Activated naive CD8-positive, alpha-beta T cell treated with anti-CD3 and anti-CD28 coated beads for 36 hours (primary cell): Measurements from ENCODE around the gene PHIP. TPM values are rescaled to one million over a fixed set of nuclear protein-coding genes. Genes with fewer than 3 reads are reported as not detected.
A peak's percentile ranks its signal among the peaks of the same experiment; 100 is the strongest.
"Not testable (repeated sequence)": the region's sequence is repeated elsewhere in the genome, so short reads cannot be mapped to it uniquely, and the experiment has no call there.

Experiments
- DNase-seq: peaks from one replicate; pipeline ENCODE4 v3.0.0; 2021
- H3K27ac Mint-ChIP-seq: one replicate; pipeline ENCODE4 v1.8.0; 2022; ENCODE audit warnings: mild to moderate bottlenecking, moderate library complexity, mixed read lengths
- H3K27me3 Mint-ChIP-seq: one replicate; pipeline ENCODE4 v1.8.0; 2022; ENCODE audit warnings: mild to moderate bottlenecking, mixed read lengths
- H3K36me3 Mint-ChIP-seq: one replicate; pipeline ENCODE4 v1.8.0; 2021; ENCODE audit warnings: mild to moderate bottlenecking, mixed read lengths
- H3K4me1 Mint-ChIP-seq: one replicate; pipeline ENCODE4 v1.8.0; 2021; ENCODE audit warnings: mixed read lengths
- H3K4me3 Mint-ChIP-seq: one replicate; pipeline ENCODE4 v1.8.0; 2022; ENCODE audit warnings: mild to moderate bottlenecking, moderate library complexity, mixed read lengths
- H3K9me3 Mint-ChIP-seq: one replicate; pipeline ENCODE4 v1.8.0; 2022; ENCODE audit warnings: mixed read lengths
- total RNA-seq, 2 experiments: library from RNA; stranded (reverse); gene quantifications; one replicate each; pipeline ENCODE4 v1.2.3, GENCODE V29; 2021

PHIP gene
- 10 to 100 TPM; 20.9 to 21.6 TPM for total RNA-seq

DNA sequence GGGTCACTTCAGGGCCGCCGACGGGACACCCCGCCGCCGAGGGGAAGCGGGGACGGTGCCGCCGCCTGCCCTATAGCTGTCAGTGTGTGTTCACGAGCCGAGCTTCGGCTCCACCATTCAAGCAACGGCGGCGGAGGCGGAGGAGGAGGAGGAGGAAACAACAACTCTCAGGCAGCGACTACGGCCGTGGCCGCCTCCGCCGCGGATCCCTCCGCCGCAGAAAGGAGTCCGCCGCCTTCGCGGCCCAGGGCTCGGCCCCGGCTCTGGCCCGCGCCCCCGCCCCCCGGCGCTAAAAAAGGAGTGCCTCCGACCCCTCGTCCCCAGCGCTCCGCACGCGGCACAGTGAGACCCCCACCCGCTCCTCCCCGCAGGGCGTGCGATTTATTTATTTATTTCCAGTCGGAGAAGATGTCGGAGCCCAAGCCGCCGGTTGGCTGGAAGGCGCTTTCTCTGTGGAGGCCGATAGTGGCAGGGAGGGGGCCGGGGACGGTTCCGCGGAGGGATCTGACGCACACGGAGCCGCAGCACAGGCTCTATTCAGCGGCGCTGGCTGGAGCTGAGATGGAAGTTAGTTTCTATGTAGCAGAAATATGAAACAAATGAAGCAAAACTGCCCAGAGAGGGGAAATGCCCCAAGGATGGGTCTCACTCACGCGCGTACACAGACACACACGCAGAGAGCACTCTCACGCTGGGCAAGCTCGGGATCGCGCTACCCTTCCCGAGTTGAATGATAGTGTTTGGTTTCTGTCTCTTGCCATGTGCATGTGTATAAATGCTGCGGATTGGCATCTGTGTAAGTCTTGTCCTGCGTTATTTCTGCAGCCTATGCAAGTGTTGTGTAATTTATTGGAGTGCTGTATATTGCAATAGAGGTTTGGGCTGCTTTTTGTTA lies at the start of gene PHIP:
Gene PHIP, minus strand, starts transcription at position 180 of the 895 bp plus-strand sequence. CDS start 186 bp downstream, outside the sequence.
- Mint-ChIP-seq H3K36me3 (peaks cover 22% of the 10 kb centered on the region), H3K27me3 (peaks cover 20% of the 10 kb centered on the region), H3K4me3 (peak within 1 kb of the TSS; percentile 91), H3K9me3 (no peaks in the 10 kb centered on the region), H3K4me1 (peaks cover 27% of the 10 kb centered on the region), H3K27ac (peak within 1 kb of the TSS; percentile 96)
- peak; percentile 90 for DNase-seq

DNA sequence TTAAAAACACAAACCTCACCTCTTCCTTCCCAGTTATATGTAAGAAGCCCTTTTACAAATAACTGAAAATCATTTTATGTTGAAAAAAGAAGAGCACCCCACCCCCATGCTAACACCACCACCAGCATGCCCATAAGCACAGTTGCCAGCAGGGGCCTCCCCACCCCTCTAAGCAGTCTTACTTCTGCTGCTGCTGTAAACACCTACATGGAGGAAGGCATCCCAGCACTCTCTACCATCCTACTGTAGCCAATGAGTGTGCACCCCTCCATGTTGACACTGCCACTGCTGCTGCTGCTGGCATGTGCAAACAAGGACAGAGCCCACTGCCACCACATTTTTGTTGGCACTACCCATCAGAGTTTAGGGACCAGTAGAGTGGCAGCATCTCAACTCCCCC lies 49.6 kb upstream of the PHIP start:
- no peaks in the 10 kb centered on the region for H3K4me1 Mint-ChIP-seq
- peaks cover 10% of the 10 kb centered on the region for H3K27me3 Mint-ChIP-seq
- peaks cover 4% of the 10 kb centered on the region for H3K9me3 Mint-ChIP-seq
- H3K27ac Mint-ChIP-seq, result no peak overlapping the region
- no peak for DNase-seq
- H3K4me3 Mint-ChIP-seq, result no peak overlapping the region
- H3K36me3 Mint-ChIP-seq, result no peaks in the 10 kb centered on the region

DNA sequence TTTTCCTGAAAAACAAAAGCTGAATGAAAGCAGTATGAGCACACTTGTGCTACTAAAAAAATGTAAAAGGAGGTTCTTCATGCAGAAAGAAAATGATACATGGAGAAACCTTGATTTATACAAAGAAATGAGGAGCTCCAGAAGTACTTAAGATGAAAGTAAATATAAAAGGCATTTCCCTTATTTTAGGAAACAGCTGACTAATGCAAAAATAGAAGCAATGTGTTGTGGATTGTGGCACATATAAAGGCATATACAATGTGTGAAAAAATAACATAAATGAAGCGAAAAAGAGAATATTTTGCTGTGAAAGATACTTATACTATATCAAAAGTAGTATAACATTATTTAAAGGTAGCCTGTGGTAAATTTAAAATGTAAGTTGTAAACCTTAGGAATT lies 41.2 kb upstream of the PHIP start:
- Mint-ChIP-seq H3K4me3 (no peak overlapping the region), H3K27ac (no peak overlapping the region), H3K27me3 (peaks cover 10% of the 10 kb centered on the region), H3K4me1 (no peaks in the 10 kb centered on the region), H3K9me3 (peaks cover 3% of the 10 kb centered on the region), H3K36me3 (no peaks in the 10 kb centered on the region)
- no peak for DNase-seq

DNA sequence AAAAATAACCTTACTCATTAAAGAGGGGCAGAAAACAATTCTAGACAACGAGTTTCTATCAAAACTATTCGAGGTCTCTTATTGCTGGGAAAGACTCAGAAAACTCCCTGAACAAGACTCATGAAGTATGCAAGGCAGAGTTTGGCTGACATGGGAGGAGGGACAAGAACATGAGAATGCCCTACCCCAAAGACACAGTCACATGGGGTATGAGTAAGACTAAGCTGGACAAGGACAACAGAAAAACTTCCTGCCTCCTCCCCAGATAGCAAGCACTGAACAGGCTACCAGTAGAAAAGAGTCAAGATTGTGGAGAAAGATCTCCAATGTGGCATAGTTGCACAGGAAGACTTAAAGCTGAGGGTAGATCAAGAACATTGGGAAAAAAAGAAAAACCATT lies 39.7 kb upstream of the PHIP start:
- H3K27ac Mint-ChIP-seq, result no peak overlapping the region
- no peak for DNase-seq
- no peaks in the 10 kb centered on the region for H3K9me3 Mint-ChIP-seq
- no peak overlapping the region for H3K4me3 Mint-ChIP-seq
- no peaks in the 10 kb centered on the region for H3K36me3 Mint-ChIP-seq
- peaks cover 10% of the 10 kb centered on the region for H3K27me3 Mint-ChIP-seq
- H3K4me1 Mint-ChIP-seq, result no peaks in the 10 kb centered on the region

DNA sequence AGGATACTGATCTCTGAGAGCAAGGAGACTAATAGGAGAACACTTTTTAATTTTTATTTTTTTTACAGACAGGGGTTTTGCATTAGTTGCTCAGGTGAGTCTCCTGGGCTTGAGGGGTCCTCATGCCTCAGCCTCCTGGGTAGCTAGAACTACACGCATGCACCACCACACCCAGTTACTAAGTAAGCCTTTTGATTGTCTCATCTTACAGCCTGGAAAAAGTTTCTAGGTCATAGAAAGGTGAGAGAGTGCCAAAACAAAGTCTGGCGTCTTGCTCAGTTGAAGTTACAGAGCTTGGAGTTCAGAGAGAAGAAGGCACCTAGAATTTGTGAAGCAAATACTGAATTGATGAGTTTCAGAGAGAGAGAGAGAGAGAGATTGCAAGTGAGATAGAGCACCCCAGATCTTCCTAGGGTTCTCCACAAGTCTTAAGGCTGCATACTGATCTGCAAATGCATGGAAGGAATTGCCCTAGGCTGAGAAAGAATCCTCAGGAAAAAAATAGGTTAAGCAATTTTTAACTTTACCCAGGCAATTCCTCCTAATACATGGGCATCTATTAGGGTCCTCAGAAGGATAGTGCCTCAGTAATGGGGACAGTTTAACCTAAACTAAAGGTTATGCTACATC lies 37.6 kb upstream of the PHIP start:
- no peaks in the 10 kb centered on the region for H3K4me1 Mint-ChIP-seq
- no peaks in the 10 kb centered on the region for H3K9me3 Mint-ChIP-seq
- no peak overlapping the region for H3K27ac Mint-ChIP-seq
- H3K4me3 Mint-ChIP-seq, result no peak overlapping the region
- peaks cover 10% of the 10 kb centered on the region for H3K27me3 Mint-ChIP-seq
- no peaks in the 10 kb centered on the region for H3K36me3 Mint-ChIP-seq
- no peak for DNase-seq

DNA sequence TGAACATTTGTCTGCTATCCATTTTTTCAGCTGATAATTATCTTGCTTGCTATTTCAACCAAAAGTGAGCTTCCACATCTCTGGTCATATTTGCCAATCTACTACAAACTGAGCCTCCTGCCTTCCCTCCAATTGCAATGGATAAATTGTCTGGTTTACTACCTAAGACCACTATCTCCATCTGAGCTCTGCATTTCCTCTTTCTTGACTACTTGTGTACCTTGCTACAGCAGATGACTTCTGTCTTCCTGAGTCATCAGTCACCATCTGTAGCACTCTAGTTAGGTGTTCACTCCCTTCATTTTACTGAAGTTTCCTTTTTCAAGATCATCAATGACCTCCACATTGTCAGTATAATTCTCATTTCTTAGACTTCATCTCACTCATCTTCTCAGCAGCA lies 33.5 kb upstream of the PHIP start:
- Mint-ChIP-seq H3K36me3 (no peaks in the 10 kb centered on the region), H3K27me3 (peaks cover 16% of the 10 kb centered on the region), H3K4me3 (no peak overlapping the region), H3K9me3 (no peaks in the 10 kb centered on the region), H3K4me1 (no peaks in the 10 kb centered on the region), H3K27ac (no peak overlapping the region)
- no peak for DNase-seq

DNA sequence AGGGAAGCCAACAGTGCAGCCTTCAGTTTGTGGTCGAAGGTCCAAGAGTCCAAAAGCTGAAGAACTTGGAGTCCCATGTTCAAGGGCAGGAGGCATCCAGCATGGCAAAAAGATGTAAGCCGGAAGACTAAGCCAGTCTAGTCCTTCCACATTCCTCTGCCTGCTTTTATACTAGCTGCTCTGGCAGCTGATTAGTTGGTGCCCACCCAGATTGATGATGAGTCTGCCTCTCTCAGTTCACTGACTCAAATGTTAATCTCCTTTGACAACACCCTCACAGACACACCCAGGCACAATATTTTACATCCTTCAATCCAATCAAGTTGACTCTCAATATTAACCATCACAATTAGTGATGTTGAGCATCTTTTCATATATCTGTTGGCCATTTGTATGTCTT lies 23.1 kb upstream of the PHIP start:
- peaks cover 3% of the 10 kb centered on the region for H3K9me3 Mint-ChIP-seq
- DNase-seq, result no peak
- H3K27me3 Mint-ChIP-seq, result peaks cover 28% of the 10 kb centered on the region
- no peaks in the 10 kb centered on the region for H3K36me3 Mint-ChIP-seq
- no peak overlapping the region for H3K27ac Mint-ChIP-seq
- no peaks in the 10 kb centered on the region for H3K4me1 Mint-ChIP-seq
- no peak overlapping the region for H3K4me3 Mint-ChIP-seq

DNA sequence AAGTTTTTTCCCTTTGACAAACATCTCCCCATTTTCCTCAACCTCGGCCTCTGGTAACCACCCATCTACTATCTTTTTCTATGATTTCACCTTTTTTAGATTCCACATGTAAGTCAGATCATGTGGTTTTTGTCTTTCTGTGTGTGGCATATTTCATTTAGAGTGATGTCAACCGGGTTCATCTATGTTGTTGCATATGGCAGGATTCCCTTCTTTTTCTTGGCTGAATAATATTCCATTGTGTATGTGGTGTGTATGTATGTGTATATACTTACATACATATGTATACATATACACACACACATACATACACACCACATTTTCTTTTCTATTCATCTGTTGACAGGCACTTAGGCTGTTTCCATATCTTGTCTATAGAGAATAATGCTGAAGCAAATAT lies 22.2 kb upstream of the PHIP start:
- Mint-ChIP-seq H3K27ac (no peak overlapping the region), H3K9me3 (peaks cover 3% of the 10 kb centered on the region), H3K4me3 (no peak overlapping the region), H3K36me3 (no peaks in the 10 kb centered on the region), H3K4me1 (no peaks in the 10 kb centered on the region), H3K27me3 (peaks cover 28% of the 10 kb centered on the region)
- no peak for DNase-seq

DNA sequence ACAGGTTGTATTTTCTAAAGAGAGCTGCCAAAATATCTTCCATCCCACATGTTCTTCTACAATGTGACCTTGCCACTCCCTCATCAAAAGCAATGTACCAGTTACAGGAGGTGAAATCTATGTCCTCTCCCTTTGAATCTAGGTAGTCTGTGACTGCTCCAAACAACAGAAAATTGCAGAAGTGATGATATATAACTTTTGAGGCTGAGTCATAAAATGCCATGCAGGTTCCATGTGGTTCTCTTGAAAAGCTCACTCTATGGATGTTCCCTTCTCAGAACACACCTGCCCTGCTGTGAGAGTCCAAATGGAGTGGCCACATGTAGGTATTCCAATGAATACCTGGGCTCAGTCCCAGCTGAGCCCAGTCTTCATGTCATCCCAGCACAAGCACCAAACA lies 16.9 kb upstream of the PHIP start:
- no peaks in the 10 kb centered on the region for H3K36me3 Mint-ChIP-seq
- H3K9me3 Mint-ChIP-seq, result no peaks in the 10 kb centered on the region
- no peak overlapping the region for H3K27ac Mint-ChIP-seq
- no peak overlapping the region for H3K4me3 Mint-ChIP-seq
- peaks cover 14% of the 10 kb centered on the region for H3K27me3 Mint-ChIP-seq
- H3K4me1 Mint-ChIP-seq, result no peaks in the 10 kb centered on the region
- no peak for DNase-seq

DNA sequence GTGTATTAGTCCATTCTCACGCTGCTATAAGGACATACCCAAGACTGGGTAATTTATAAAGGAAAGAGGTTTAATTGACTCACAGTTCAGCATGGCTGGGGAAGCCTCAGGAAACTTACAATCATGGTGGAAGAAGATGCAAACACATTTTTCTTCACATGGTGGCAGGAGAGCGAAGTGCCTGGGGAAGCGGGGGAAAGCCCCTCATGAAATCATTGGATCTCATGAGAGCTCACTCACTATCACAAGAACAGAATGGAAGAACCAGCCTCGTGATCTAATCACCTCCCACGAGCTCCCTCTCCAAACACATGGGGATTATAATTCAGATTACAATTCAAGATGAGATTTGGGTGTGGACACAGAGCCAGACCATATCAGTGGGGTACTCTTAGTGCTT lies 13.7 kb upstream of the PHIP start:
- not testable (repeated sequence) for H3K27ac Mint-ChIP-seq, H3K9me3 Mint-ChIP-seq, H3K4me3 Mint-ChIP-seq, H3K4me1 Mint-ChIP-seq, H3K36me3 Mint-ChIP-seq, DNase-seq
- H3K27me3 Mint-ChIP-seq, result peaks cover 32% of the 10 kb centered on the region

DNA sequence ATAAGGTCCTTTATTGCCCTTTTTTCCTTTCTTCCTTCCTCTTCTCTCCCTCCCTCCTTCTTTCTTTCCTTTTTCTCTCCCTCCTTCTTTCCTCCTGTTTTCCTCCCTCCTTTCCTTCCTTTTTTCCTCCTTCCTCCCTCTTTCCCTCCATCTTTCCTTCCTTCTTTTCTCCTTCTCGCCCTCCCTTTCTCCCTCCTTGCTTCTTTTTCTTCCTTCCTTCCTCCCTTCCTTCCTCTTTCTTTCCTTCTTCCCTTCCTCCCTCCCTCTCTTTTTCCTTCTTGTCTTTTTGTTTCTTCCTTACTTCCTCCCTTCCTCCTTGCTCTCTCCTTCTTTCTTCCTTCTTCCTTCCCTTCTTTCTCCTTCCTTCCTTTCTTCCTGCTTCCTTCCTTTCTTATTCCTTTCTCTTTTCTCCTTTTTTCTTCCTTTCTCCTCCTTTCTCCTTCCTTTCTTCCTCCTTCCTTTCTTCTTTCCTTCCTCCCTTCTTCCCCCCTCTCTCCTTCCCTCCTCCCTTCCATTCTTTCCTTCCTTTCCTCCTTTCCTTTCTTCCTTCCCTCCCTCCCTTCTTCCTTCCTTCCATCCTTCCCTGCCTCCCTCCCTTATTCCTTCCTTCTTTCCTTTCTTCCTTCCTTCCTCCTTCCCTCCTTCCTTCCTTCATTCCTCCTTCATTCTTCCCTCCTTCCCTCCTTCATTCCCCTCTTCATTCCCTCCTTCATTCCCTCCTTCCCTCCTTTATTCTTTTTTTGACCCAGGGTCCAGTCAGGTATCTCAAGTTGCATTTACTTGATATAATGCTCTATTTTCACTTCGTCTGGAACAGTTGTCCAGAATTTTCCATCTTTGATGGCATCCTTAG lies 11.7 kb upstream of the PHIP start:
- Mint-ChIP-seq H3K36me3 (no peaks in the 10 kb centered on the region), H3K4me3 (no peak overlapping the region), H3K9me3 (no peaks in the 10 kb centered on the region), H3K4me1 (no peaks in the 10 kb centered on the region), H3K27me3 (peaks cover 42% of the 10 kb centered on the region), H3K27ac (no peak overlapping the region)
- no peak for DNase-seq

DNA sequence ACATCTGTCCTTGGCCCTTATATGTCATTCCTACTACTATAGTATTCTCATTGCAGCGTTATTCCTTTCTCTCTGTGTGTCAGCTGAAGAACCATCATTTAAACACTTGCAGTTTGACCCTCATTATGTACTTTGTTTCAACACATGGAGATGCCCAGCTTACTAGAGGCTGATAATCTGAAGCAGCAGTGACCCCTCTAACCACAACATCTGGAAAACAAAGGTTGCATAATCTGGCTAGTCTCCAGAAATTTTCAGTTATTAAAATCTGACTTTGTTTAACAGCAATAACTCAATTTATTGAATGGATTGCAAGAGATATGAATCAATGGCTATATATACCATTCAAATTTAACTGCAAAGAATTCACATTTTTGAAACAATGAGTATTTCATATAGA lies 6.6 kb upstream of the PHIP start:
- Mint-ChIP-seq H3K9me3 (no peaks in the 10 kb centered on the region), H3K4me3 (no peak overlapping the region), H3K27me3 (peaks cover 62% of the 10 kb centered on the region)

DNA sequence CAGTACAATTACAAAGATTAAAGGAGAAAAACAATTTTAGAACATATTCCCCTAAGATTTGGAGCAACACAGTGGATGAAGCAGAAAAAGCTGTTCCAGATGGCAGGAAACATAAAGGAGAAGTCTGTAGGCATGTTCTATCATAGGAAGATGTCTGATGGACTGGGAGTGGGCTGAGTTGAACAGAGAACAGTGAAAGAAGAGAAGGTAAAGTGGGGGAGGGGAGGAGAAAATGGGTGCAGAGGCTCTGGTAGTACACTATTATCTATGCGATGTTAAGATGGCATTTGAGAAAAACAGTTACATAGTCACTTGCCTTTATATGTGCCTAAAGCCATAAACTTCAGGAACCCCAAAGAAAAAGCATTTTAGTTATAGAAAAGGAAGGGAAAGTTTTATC lies 4.2 kb upstream of the PHIP start:
- Mint-ChIP-seq H3K4me3 (no peak overlapping the region), H3K36me3 (peaks cover 3% of the 10 kb centered on the region), H3K4me1 (peaks cover 4% of the 10 kb centered on the region), H3K27ac (no peak overlapping the region), H3K27me3 (peaks cover 46% of the 10 kb centered on the region), H3K9me3 (no peaks in the 10 kb centered on the region)
- no peak for DNase-seq

More for the DNA sequence above, 6.6 kb upstream of the PHIP start:
- DNase-seq, result no peak
- Mint-ChIP-seq H3K36me3 (peaks cover 2% of the 10 kb centered on the region), H3K27ac (no peak overlapping the region), H3K4me1 (peaks cover 1% of the 10 kb centered on the region)

DNA sequence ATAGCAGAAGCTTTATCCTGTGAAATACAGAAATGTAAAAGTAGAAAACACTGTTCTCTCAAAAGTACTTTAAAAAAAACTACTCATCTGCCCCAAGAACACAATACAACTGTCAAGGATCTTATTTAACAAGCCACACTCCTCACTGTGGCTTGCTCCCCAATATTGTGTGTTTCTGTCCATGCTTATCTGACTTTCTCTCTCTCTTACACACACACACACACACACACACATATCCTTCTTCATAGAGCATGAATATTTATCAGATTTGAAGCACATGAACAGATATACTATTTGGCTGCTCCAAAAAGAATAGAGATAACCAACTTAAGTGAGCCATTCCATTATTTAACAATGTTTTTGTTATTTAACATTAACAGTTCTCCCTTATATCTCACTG lies 3.6 kb upstream of the PHIP start:
- no peak overlapping the region for H3K27ac Mint-ChIP-seq
- peaks cover 5% of the 10 kb centered on the region for H3K36me3 Mint-ChIP-seq
- peaks cover 39% of the 10 kb centered on the region for H3K27me3 Mint-ChIP-seq
- H3K4me3 Mint-ChIP-seq, result no peak overlapping the region
- H3K9me3 Mint-ChIP-seq, result no peaks in the 10 kb centered on the region
- H3K4me1 Mint-ChIP-seq, result peaks cover 4% of the 10 kb centered on the region
- no peak for DNase-seq

DNA sequence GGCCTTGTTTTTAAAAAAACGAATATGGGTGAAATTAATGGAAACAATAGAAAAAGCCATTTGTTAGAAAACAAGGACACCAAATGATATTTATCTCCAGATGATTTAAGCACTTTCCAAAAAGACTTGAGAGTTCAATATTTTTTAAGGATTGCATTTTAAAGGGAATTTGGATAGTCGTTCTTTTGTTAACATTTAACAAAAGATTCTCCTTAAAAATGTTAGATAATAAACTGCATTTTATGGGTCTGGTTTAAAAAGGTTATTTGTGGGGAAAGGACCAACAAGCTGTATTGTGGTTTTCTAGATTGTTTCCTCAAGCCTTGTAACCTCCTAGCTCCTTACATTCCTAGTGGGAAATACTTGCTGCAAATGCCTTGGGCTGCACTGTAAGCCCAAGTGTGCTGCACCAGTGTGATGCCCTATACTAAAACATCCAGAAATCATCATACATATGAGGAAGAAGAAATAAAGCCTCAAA lies 1.5 kb upstream of the PHIP start:
- H3K27me3 Mint-ChIP-seq, result peaks cover 30% of the 10 kb centered on the region
- peaks cover 19% of the 10 kb centered on the region for H3K4me1 Mint-ChIP-seq
- H3K9me3 Mint-ChIP-seq, result no peaks in the 10 kb centered on the region
- no peak for DNase-seq
- peaks cover 18% of the 10 kb centered on the region for H3K36me3 Mint-ChIP-seq
- H3K4me3 Mint-ChIP-seq, result peak overlapping the region; percentile 90
- H3K27ac Mint-ChIP-seq, result peak overlapping the region; percentile 96
